OCI-LY7 (cell line): ENCODE data around the gene STXBP1.

Source experiments
- EZH2phosphoT487 ChIP-seq: fragments of 200-600 bp; sonication (generic); IDR thresholded peaks from 2 replicates; pipeline ENCODE4 v1.6.1; 2018; ENCODE audit warnings: low read depth, borderline replicate concordance, mild to moderate bottlenecking, mixed run types, antibody characterized with exemption, low read length, moderate library complexity, mixed read lengths
- TF ChIP-seq, protein P1 (sequence below): fragments of 200-600 bp; sonication (generic); conservative IDR thresholded peaks from 2 replicates; pipeline ENCODE4 v1.5.1; 2014; ENCODE audit warnings: mild to moderate bottlenecking, antibody characterized with exemption, low read length, moderate library complexity, mixed read lengths

DNA sequence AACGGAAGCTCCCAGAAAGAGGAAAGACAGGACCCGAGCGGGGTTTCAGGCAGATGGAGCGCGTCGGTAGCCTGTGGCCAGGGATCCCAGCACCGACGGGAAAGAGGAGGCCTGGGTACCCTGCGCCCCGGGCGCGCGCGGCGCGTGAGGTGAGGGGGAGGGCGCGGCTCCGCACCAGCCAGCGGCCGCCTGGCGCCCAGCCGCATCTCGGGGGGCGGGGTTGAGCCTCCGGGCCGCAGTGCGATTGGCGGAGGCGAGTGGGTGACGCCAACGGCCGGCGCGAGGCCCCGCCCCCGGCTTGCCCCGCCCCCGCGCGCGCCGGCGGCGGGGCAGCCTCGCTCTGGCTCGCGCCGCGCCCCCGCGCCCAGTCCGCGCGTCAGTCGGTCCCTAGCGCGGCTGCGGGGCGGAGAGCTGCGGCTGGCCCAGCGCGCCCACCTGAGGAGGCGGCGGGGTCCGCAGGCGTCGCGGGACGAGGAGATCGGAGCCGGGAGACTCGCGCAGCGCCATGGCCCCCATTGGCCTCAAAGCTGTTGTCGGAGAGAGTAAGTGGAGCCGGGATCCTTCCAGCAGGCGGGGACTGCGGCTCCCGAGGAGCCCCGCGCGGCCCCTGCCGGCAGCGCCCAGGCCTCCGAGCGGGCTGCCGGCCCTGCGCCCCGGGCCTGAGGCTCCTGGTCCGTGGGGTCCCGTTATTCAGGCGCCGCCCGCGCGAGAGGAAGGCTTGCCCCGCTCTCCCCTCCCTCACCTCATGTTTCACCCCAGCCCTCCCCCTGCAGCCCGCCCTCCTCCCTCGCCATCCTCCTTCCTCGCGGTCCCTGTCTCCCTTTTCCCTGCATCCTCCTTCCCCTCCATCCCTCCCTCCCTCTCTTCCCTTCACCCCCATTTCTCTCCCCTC is at the start of gene STXBP1:
- TF ChIP-seq, protein P1, sequence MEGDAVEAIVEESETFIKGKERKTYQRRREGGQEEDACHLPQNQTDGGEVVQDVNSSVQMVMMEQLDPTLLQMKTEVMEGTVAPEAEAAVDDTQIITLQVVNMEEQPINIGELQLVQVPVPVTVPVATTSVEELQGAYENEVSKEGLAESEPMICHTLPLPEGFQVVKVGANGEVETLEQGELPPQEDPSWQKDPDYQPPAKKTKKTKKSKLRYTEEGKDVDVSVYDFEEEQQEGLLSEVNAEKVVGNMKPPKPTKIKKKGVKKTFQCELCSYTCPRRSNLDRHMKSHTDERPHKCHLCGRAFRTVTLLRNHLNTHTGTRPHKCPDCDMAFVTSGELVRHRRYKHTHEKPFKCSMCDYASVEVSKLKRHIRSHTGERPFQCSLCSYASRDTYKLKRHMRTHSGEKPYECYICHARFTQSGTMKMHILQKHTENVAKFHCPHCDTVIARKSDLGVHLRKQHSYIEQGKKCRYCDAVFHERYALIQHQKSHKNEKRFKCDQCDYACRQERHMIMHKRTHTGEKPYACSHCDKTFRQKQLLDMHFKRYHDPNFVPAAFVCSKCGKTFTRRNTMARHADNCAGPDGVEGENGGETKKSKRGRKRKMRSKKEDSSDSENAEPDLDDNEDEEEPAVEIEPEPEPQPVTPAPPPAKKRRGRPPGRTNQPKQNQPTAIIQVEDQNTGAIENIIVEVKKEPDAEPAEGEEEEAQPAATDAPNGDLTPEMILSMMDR: 0 out of 2 replicates have a peak, but pooled peaks have one; percentile 23
- TF ChIP-seq EZH2phosphoT487: no peak
